T-helper 2 cell treated with Interferon-gamma antibody and Interleukin-4, amounts not matched to agents 5 μg/mL and 100 μg/mL, for 36 hours (primary cell): ENCODE results near the gene ARG1.

Experiments used
- DNase-seq: peaks from one replicate; pipeline ENCODE4 v3.0.0; 2021; ENCODE audit warnings: low spot score
- H3K27ac Mint-ChIP-seq: one replicate; pipeline ENCODE4 v1.8.0; 2021; ENCODE audit warnings: mild to moderate bottlenecking, mixed read lengths
- H3K27me3 Mint-ChIP-seq: one replicate; pipeline ENCODE4 v1.8.0; 2021; ENCODE audit warnings: low read depth, mixed read lengths
- H3K36me3 Mint-ChIP-seq: one replicate; pipeline ENCODE4 v1.8.0; 2021; ENCODE audit warnings: low read depth, mixed read lengths
- H3K4me1 Mint-ChIP-seq: one replicate; pipeline ENCODE4 v1.8.0; 2021; ENCODE audit warnings: low read depth, mixed read lengths
- H3K4me3 Mint-ChIP-seq: one replicate; pipeline ENCODE4 v1.8.0; 2022; ENCODE audit warnings: mild to moderate bottlenecking, moderate library complexity, mixed read lengths
- H3K9me3 Mint-ChIP-seq: one replicate; pipeline ENCODE4 v1.8.0; 2021; ENCODE audit warnings: mixed read lengths

The ARG1 gene

DNA sequence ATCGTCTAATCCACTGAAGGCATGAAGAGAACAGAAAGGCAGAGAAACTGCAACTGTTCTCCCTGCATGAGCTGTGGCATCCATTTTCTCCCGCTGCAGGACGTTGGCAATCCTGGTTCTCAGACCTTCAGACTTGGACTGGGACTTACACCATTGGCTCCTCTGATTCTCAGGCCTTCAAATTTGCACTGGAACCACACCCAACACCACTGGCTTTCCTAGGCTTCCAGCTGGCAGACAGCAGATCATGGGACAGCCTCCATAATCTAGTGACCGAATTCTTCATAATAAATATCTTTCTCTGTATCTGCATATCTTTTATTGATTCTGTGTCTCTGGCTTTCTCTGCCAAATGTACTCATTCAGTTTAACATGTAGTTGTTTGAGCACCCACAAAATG lies 14.1 kb upstream of the ARG1 start:
- Mint-ChIP-seq H3K9me3 (peaks cover under 1% of the 10 kb centered on the region), H3K4me1 (no peaks in the 10 kb centered on the region), H3K27ac (no peak overlapping the region), H3K27me3 (peaks cover 11% of the 10 kb centered on the region), H3K36me3 (no peaks in the 10 kb centered on the region), H3K4me3 (no peak overlapping the region)
- no peak for DNase-seq

DNA sequence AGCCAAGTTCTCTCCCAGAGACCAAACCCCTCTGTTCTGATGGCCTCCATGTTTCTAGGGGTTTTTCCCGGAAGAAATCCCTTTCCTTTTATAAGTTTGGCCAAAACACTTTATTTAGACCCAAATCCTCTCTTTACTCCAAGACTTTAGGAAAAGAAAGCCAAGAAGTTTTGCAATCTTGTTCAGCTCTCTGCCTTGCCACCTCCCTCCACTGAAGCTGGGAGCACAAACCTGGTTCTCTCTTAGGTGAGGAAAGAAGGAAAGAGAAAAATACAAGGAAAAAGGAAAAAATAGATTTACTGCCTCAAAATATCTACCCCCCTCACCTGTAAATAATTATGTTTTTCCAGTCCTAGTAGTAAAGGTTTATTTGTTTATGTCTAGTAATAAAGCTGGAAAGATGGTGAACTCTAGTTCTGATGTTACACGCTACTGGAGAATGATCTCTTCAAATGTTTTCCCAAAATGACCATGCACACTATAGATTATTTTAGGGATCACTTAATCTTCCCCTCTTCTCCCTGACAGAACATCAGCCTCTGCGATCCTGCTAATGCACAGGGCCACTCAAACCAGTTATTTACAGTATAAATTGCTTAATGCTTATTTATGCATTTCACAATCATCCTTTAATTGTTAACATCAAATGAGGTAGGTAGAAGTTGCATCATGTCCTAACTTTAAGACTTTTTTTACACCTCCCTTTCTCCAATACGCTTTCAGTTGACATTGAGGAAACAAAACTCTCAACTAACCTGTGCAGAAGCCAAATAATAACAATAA lies 10.9 kb upstream of the ARG1 start:
- Mint-ChIP-seq H3K4me1 (no peaks in the 10 kb centered on the region), H3K36me3 (no peaks in the 10 kb centered on the region), H3K9me3 (no peaks in the 10 kb centered on the region), H3K4me3 (no peak overlapping the region), H3K27ac (no peak overlapping the region), H3K27me3 (peaks cover 5% of the 10 kb centered on the region)
- DNase-seq: no peak

DNA sequence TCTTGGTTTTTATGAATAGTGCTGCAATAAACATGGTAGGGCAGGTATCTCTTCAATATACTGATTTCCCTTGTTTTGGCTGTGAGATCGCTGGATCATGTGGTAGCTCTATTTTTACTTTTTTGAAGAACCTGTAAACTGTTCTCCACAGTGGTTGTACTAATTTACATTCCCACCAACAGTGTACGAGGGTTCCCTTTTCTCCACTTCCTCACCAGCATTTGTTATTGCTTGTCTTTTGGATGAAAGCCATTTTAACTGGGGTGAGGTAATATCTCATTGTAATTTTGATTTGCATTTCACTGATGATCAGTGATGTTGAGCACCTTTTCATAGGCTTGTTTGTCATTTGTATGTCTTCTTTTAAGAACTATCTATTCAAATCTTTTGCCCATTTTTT lies 8.0 kb upstream of the ARG1 start:
- no peaks in the 10 kb centered on the region for H3K4me1 Mint-ChIP-seq

DNA sequence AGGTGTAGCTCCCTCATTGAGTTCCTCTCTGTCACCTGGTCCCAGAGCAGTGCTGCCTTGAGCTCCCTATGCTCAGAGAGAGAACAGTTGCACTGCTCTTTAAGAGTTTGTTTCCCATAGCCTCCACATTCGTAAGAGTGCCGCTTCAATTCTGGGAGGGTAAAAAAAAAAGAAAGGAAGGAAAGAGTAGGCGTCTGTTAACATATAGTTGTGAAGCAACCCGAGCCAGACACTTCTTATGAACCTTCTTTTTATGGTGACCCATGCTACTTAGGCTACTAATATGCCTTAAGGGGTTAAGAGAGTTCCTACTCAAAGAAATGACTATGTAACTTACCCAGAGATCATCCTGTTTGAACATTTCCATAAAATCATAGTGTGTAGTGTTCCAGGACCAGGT lies 4.3 kb upstream of the ARG1 start:
- no peak for DNase-seq
- Mint-ChIP-seq H3K9me3 (no peaks in the 10 kb centered on the region), H3K36me3 (peaks cover 5% of the 10 kb centered on the region), H3K4me1 (no peaks in the 10 kb centered on the region), H3K4me3 (no peak overlapping the region), H3K27me3 (peaks cover 4% of the 10 kb centered on the region), H3K27ac (no peak overlapping the region)

More for the DNA sequence above, 8.0 kb upstream of the ARG1 start:
- Mint-ChIP-seq H3K4me3 (no peak overlapping the region), H3K36me3 (no peaks in the 10 kb centered on the region), H3K9me3 (no peaks in the 10 kb centered on the region), H3K27ac (no peak overlapping the region), H3K27me3 (peaks cover 5% of the 10 kb centered on the region)
- no peak for DNase-seq

DNA sequence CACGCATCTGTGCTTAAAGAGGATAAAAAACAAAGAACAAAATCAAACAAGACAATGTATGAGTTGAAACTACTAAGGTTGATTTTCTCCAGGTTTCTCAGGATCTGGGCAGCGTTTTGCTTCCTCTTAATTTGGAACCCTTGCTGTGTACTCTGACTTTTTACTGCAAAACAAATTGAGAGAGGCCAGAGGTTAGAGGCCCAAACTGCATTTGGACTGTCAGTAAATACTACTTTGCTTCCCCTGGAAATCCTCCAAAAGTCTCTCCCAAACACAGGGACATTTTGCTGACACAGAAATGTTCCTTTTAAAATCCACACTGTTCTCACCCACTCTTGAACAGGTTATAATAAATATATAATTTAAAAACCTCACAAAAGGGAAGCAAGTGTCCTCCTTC lies 1.1 kb downstream of the ARG1 start:
- H3K9me3 Mint-ChIP-seq: no peaks in the 10 kb centered on the region
- H3K4me3 Mint-ChIP-seq: no peak overlapping the region
- no peak overlapping the region for H3K27ac Mint-ChIP-seq
- DNase-seq: no peak
- H3K27me3 Mint-ChIP-seq: no peaks in the 10 kb centered on the region
- H3K36me3 Mint-ChIP-seq: peaks cover 11% of the 10 kb centered on the region
- H3K4me1 Mint-ChIP-seq: no peaks in the 10 kb centered on the region

DNA sequence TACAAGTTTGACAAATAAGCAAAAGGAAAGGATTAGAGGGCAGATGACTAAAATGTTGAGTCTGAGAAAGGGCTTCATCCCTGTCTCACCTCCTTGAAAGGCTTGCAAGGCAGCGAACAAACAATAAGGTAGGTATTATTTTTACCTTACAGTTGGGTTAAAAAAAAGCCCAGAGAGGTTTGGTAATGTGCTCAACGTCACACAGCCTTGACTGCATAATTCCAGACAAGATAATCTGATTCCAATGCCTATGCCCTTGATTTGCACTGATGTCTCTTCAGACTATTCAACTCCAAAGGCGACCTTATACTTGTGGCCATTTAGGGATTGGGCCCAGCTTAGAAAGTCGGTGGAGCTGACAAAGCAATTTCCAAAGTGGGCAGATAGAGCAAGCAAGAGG lies 1.7 kb downstream of the ARG1 start:
- H3K36me3 Mint-ChIP-seq: peaks cover 11% of the 10 kb centered on the region
- H3K4me3 Mint-ChIP-seq: no peak overlapping the region
- H3K27ac Mint-ChIP-seq: no peak overlapping the region
- no peak for DNase-seq
- no peaks in the 10 kb centered on the region for H3K9me3 Mint-ChIP-seq
- H3K4me1 Mint-ChIP-seq: no peaks in the 10 kb centered on the region
- H3K27me3 Mint-ChIP-seq: no peaks in the 10 kb centered on the region

DNA sequence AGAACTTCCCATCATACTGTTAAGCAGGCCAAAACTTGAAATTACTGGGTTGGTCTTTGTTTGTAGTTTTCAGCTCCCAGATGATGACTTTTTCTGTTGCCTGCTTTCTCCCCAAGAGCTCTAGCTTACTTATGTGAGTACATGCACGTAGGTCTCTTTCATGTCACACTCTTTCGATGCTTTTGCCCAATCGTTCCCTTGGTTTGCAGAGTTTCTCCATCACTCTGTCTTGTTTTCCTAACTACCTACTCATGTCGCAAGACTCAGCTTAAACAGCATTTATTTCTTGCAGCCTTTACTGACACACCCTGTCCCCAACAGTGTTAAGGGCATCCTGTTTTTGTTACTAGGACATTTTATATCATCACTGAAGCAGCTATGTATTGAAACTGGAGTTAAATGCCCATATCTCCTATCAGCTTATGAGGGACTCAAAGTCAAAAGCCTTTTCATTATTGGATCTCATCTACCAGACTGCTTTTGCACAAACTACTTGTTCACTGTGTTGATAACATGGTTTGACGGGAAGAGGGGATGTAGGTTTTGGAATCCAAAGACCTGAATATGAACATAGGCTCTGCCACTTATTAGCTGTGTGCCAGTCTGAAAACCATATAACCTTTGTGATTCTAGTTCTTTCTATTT lies 2.9 kb downstream of the ARG1 start:
- DNase-seq: no peak
- H3K4me1 Mint-ChIP-seq: no peaks in the 10 kb centered on the region
- no peak overlapping the region for H3K4me3 Mint-ChIP-seq
- no peaks in the 10 kb centered on the region for H3K27me3 Mint-ChIP-seq
- H3K9me3 Mint-ChIP-seq: no peaks in the 10 kb centered on the region
- H3K27ac Mint-ChIP-seq: no peak overlapping the region
- peaks cover 11% of the 10 kb centered on the region for H3K36me3 Mint-ChIP-seq

DNA sequence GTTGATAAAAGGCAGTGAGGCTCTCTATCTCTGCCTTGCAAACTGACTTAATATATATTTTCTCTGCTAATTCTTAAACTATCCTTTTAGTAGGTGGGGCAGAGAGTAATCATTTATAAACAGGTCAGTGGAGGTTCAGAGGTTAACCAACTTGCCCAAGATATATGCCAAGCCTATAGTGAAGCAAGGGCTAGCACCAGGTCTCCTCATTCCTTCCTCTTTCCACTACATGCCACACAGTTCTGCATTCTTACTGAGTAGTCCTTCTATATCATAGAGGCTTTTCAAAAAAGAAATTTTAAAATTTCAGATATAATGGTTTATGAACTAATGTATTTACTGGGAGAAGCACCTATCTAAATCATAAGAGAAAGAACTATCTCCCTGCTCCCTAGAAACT lies 8.5 kb downstream of the ARG1 start:
- Mint-ChIP-seq H3K27me3 (no peaks in the 10 kb centered on the region), H3K27ac (no peak overlapping the region), H3K4me3 (no peak overlapping the region), H3K4me1 (no peaks in the 10 kb centered on the region), H3K36me3 (peaks cover 17% of the 10 kb centered on the region), H3K9me3 (no peaks in the 10 kb centered on the region)
- no peak for DNase-seq

DNA sequence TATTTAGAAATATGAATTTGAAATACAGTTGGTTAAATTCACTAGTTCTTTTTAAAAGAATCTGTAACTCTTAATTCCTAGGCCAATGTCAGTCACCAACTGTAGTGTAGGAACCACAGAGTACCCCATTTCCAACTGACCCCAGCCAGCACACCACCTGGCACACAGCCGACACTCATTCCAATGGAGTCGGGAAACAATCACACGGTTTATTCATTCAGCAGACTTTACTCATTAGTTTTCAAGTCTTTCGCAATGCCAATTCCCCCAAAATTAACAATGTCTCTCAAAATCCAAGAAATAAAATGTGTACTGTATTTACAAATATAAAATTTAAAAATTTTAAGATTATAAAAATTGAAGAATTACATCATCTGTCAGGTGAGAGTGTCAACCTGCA lies 13.5 kb downstream of the ARG1 start:
- Mint-ChIP-seq H3K9me3 (no peaks in the 10 kb centered on the region), H3K36me3 (peaks cover 40% of the 10 kb centered on the region), H3K4me3 (no peak overlapping the region), H3K27ac (no peak overlapping the region), H3K4me1 (no peaks in the 10 kb centered on the region), H3K27me3 (no peaks in the 10 kb centered on the region)
- DNase-seq: no peak

DNA sequence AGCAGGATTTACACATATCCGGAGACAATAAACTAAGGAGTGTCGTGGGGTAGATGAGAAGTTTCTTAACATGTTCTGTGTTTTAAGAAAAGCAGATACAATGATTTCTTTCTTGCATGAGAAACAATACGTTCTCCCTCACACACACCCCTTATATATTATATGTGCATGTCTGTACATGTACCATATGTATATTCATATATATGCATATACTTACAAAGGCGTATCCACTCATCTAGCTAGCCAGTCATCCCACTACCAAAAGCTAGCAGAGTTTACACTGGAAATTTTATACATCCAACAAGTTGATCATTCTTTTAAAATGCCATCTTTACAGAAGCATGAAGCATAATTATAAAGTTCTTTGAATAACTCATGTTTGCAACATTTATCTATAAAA lies 14.9 kb downstream of the ARG1 start:
- Mint-ChIP-seq H3K27ac (no peak overlapping the region), H3K27me3 (no peaks in the 10 kb centered on the region), H3K9me3 (no peaks in the 10 kb centered on the region), H3K36me3 (peaks cover 47% of the 10 kb centered on the region), H3K4me3 (no peak overlapping the region), H3K4me1 (no peaks in the 10 kb centered on the region)
- no peak for DNase-seq

DNA sequence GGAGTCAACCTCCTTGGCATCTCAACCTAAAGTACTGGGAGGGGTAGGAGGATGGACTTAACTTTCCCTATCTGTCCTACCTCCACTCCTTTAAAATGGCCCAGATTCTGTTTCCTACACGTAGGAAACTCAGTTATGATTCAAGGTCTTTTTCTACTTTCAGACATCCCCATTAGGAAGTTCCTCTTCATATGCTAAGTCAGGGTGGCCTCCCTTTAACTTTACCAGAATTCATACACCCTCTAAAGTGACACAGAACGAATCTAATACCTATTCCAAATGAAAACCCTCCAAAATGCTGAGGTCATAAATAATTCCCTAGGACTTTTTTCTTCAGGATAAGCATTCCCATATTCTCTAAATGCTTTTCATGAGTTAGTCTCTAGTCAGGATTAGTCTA lies 15.6 kb downstream of the ARG1 start:
- H3K9me3 Mint-ChIP-seq: no peaks in the 10 kb centered on the region
- H3K4me3 Mint-ChIP-seq: no peak overlapping the region
- no peaks in the 10 kb centered on the region for H3K4me1 Mint-ChIP-seq
- peaks cover 50% of the 10 kb centered on the region for H3K36me3 Mint-ChIP-seq
- no peaks in the 10 kb centered on the region for H3K27me3 Mint-ChIP-seq
- no peak for DNase-seq
- H3K27ac Mint-ChIP-seq: no peak overlapping the region

DNA sequence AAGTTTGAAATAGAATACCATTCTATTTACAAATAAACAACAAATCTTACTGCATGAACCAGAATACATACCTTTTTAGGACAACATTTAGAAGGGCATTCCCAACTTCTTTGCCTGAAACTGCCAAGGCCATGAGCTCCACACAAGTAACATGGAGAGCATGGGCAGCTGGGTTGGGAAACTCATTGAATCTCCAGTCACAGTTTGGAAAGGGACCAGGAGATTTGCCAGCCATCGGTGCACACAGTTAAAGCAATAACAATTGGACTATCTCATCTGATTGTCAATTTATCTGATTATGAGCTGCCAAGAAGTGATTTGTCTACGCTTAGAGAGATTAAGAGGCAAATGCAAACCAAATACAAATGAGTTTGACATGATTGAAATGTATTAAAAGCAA lies 19.9 kb downstream of the ARG1 start:
- Mint-ChIP-seq H3K4me3 (no peak overlapping the region), H3K9me3 (no peaks in the 10 kb centered on the region), H3K4me1 (no peaks in the 10 kb centered on the region), H3K27me3 (no peaks in the 10 kb centered on the region), H3K27ac (no peak overlapping the region), H3K36me3 (peaks cover 62% of the 10 kb centered on the region)
- DNase-seq: no peak

DNA sequence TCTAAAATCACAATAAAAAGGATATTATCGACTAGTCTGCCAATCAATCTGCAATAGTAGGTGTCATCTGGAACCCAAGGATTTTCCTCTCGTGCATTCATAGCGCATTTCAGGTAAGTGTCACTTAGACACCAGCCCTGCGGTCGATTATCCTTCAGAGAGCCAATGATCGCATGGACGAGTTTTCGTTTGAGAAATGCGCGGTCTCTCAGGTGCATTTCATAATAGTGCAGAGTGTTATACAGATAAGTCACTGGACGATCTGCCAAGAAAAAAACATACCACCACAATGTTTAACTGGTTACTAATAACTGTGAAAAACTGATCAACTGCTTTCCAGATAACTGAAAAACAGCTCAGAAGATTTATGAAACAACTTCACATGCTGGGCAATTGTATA lies 21.0 kb downstream of the ARG1 start:
- no peak for DNase-seq
- Mint-ChIP-seq H3K4me3 (no peak overlapping the region), H3K4me1 (no peaks in the 10 kb centered on the region), H3K27ac (no peak overlapping the region), H3K9me3 (no peaks in the 10 kb centered on the region), H3K36me3 (peaks cover 59% of the 10 kb centered on the region), H3K27me3 (no peaks in the 10 kb centered on the region)

DNA sequence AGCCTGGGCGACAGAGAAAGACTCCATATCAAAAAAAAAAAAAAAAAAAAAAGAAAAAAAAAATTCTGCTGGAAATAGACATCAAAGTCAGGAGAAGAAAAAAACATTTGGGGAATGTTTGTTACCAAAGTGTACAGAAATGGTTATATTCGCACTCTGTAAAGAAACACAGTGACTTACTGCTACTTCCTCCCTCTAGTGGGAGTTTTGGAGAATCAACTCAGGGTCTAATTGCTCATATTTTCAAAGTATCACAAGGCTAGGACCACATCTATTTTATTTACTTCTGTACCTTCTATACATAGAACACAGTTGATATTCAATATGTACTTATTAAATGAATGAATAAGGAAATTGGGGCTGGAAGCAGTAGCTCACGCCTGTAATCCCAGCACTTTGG lies 24.4 kb downstream of the ARG1 start:
- no peaks in the 10 kb centered on the region for H3K4me1 Mint-ChIP-seq
- no peak for DNase-seq
- peaks cover 56% of the 10 kb centered on the region for H3K36me3 Mint-ChIP-seq
- H3K9me3 Mint-ChIP-seq: no peaks in the 10 kb centered on the region
- H3K27me3 Mint-ChIP-seq: no peaks in the 10 kb centered on the region
- no peak overlapping the region for H3K27ac Mint-ChIP-seq
- no peak overlapping the region for H3K4me3 Mint-ChIP-seq

DNA sequence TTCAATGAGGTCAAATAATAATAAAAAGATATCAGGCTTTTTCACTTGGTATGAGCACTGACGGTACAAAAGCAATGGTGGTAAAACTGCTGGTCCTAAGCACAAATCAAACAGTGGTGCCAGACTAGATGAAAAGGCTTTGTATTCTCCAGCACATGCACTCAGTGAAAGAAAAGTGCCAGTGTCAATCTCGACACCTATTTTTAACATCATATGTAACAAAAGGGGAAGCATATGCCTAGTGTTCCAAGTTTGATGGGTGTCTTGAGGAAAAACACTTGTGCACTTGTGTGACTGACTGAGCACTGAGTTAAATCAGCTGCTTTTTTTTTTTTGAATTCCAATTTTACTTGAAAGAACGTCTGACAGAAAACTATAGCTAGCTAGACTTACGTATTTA lies 27.7 kb downstream of the ARG1 start:
- Mint-ChIP-seq H3K9me3 (no peaks in the 10 kb centered on the region), H3K4me1 (no peaks in the 10 kb centered on the region), H3K36me3 (peaks cover 48% of the 10 kb centered on the region), H3K4me3 (no peak overlapping the region), H3K27ac (no peak overlapping the region), H3K27me3 (no peaks in the 10 kb centered on the region)
- DNase-seq: no peak
